GM23338 (cell line): Measurements from ENCODE around the gene TIMM23. TPM values are rescaled to one million over a fixed set of nuclear protein-coding genes. Genes with fewer than 3 reads are reported as not detected.
A peak's percentile ranks its signal among the peaks of the same experiment; 100 is the strongest.

Experiments
- ATAC-seq: fragments of 200-7000 bp; cut with Tn5 transposase; 3 replicates; pipeline ENCODE4 v1.9.1; 2020
- DNase-seq: peaks from one replicate; pipeline ENCODE4 v3.0.0-alpha.2; 2015; ENCODE audit warnings: low spot score
- H2AFZ ChIP-seq: fragments of 200-600 bp; sonication (generic); 2 replicates; pipeline ENCODE4 v1.8.0; 2016; ENCODE audit warnings: antibody characterized with exemption, mild to moderate bottlenecking, moderate library complexity
- H3F3A ChIP-seq: fragments of 200-600 bp; sonication (generic); replicated peaks from 2 replicates; pipeline ENCODE4 v1.8.0; 2017; ENCODE audit warnings: antibody characterized with exemption, mixed run types, low read depth
- H3K27ac ChIP-seq: fragments of 200-600 bp; sonication (generic); 2 replicates; pipeline ENCODE4 v1.6.1; 2016; ENCODE audit warnings: low read depth
- H3K27me3 ChIP-seq: fragments of 200-600 bp; sonication (generic); 2 replicates; pipeline ENCODE4 v1.8.0; 2016; ENCODE audit warnings: mild to moderate bottlenecking, mixed run types, moderate library complexity; ENCODE audit not compliant: insufficient read depth
- H3K36me3 ChIP-seq: fragments of 200-600 bp; sonication (generic); 2 replicates; pipeline ENCODE4 v1.8.0; 2016; ENCODE audit warnings: mild to moderate bottlenecking; ENCODE audit not compliant: insufficient read depth
- H3K4me1 ChIP-seq: fragments of 200-600 bp; sonication (generic); 2 replicates; pipeline ENCODE4 v1.8.0; 2016; ENCODE audit warnings: mild to moderate bottlenecking, moderate library complexity; ENCODE audit not compliant: insufficient read depth
- H3K4me2 ChIP-seq: fragments of 200-600 bp; sonication (generic); 2 replicates; pipeline ENCODE4 v1.7.1; 2017; ENCODE audit warnings: mixed run types
- H3K4me3 ChIP-seq: fragments of 200-600 bp; sonication (generic); 2 replicates; pipeline ENCODE4 v1.6.1; 2016; ENCODE audit warnings: mixed run types
- H3K79me2 ChIP-seq: fragments of 200-600 bp; sonication (generic); replicated peaks from 2 replicates; pipeline ENCODE4 v1.8.0; 2017; ENCODE audit warnings: mild to moderate bottlenecking; ENCODE audit not compliant: insufficient read depth
- H3K9me2 ChIP-seq: fragments of 200-600 bp; sonication (generic); 2 replicates; pipeline ENCODE4 v1.8.0; 2017; ENCODE audit not compliant: insufficient read depth
- H4K20me1 ChIP-seq: fragments of 200-600 bp; sonication (generic); replicated peaks from 2 replicates; pipeline ENCODE4 v1.8.0; 2017; ENCODE audit warnings: mild to moderate bottlenecking; ENCODE audit not compliant: insufficient read depth
- H3K27ac Mint-ChIP-seq: 2 replicates; pipeline ENCODE4 v1.8.0; 2020; ENCODE audit warnings: inconsistent platforms, mild to moderate bottlenecking, moderate library complexity, mixed read lengths
- H3K27me3 Mint-ChIP-seq: 3 replicates; pipeline ENCODE4 v1.8.0; 2022; ENCODE audit warnings: low read depth, mild to moderate bottlenecking, moderate library complexity, mixed read lengths, inconsistent platforms; ENCODE audit not compliant: insufficient read depth, poor library complexity
- H3K36me3 Mint-ChIP-seq: 3 replicates; pipeline ENCODE4 v1.8.0; 2021; ENCODE audit warnings: low read depth, mild to moderate bottlenecking, inconsistent platforms, moderate library complexity, mixed read lengths
- H3K4me1 Mint-ChIP-seq: 3 replicates; pipeline ENCODE4 v1.8.0; 2020; ENCODE audit warnings: mild to moderate bottlenecking, inconsistent platforms, mixed read lengths
- H3K4me3 Mint-ChIP-seq: 3 replicates; pipeline ENCODE4 v1.8.0; 2021; ENCODE audit warnings: moderate library complexity, mild to moderate bottlenecking, inconsistent platforms, mixed read lengths
- H3K9me3 Mint-ChIP-seq: 3 replicates; pipeline ENCODE4 v1.8.0; 2020; ENCODE audit warnings: moderate library complexity, mild to moderate bottlenecking, inconsistent platforms, mixed read lengths
- CTCF ChIP-seq, 2 experiments: fragments of 200-600 bp in 1 of 2; sonication (generic) in 1 of 2; conservative IDR thresholded peaks; 2 replicates each; pipeline versions ENCODE4 v1.5.1 to v1.6.1; 2016 to 2017; ENCODE audit warnings: antibody characterized with exemption in 2 of 2, low read depth in 2 of 2, mild to moderate bottlenecking in 2 of 2, moderate library complexity in 1 of 2
- ETS1 ChIP-seq: IDR thresholded peaks from 2 replicates; pipeline ENCODE4 v1.6.1; 2016; ENCODE audit warnings: antibody characterized with exemption
- EZH2 ChIP-seq: fragments of 200-600 bp; sonication (generic); IDR thresholded peaks from one replicate; pipeline ENCODE4 v1.8.0; 2017; ENCODE audit warnings: antibody characterized with exemption, mild to moderate bottlenecking, low read depth; ENCODE audit not compliant: unreplicated experiment
- EZH2phosphoT487 ChIP-seq: fragments of 200-600 bp; sonication (generic); IDR thresholded peaks from one replicate; pipeline ENCODE4 v1.8.1; 2018; ENCODE audit warnings: antibody characterized with exemption; ENCODE audit not compliant: unreplicated experiment
- JUNB ChIP-seq: IDR thresholded peaks from one replicate; pipeline ENCODE4 v1.6.1; 2016; ENCODE audit warnings: antibody characterized with exemption; ENCODE audit not compliant: unreplicated experiment
- NANOG ChIP-seq: IDR thresholded peaks from 2 replicates; pipeline ENCODE4 v1.6.1; 2016; ENCODE audit warnings: antibody characterized with exemption, borderline replicate concordance
- POLR2AphosphoS5 ChIP-seq: IDR thresholded peaks from 2 replicates; pipeline ENCODE4 v1.6.1; 2016; ENCODE audit warnings: antibody characterized with exemption, low read depth
- REST ChIP-seq: IDR thresholded peaks from one replicate; pipeline ENCODE4 v1.6.1; 2018; ENCODE audit warnings: antibody characterized with exemption; ENCODE audit not compliant: unreplicated experiment
- STAT1 ChIP-seq: IDR thresholded peaks from one replicate; pipeline ENCODE4 v1.6.1; 2016; ENCODE audit warnings: antibody characterized with exemption; ENCODE audit not compliant: unreplicated experiment
- ZNF114 ChIP-seq: fragments of 250-450 bp; sonication (Bioruptor Pico); IDR thresholded peaks from 2 replicates; pipeline ENCODE4 v1.5.0; 2020; ENCODE audit warnings: mild to moderate bottlenecking, moderate library complexity
- ZNF331 ChIP-seq: fragments of 250-450 bp; sonication (Bioruptor Pico); IDR thresholded peaks from 2 replicates; pipeline ENCODE4 v1.5.0; 2020; ENCODE audit warnings: low read depth, mild to moderate bottlenecking, moderate library complexity
- polyA plus RNA-seq: library from polyadenylated mRNA; unstranded; fragments of >200 nt; fragmentation: Nextera tagmentation; extraction: Ambion mirVana; gene quantifications from 2 replicates; pipeline ENCODE4 v1.2.1, GENCODE V29; 2016
- total RNA-seq: library from RNA; depleted of rRNA; stranded (reverse); fragments of >200 nt; shearing (Covaris generic); gene quantifications from 2 replicates; pipeline ENCODE4 v1.2.3, GENCODE V29; 2014

TIMM23 gene
- total and polyA plus RNA-seq, 2 experiments from 2014 or later, result 120 to 218 TPM

- TF ChIP-seq JUNB (no peak), EZH2phosphoT487 (no peak), ETS1 (no peak), POLR2AphosphoS5 (no peak)
Observed at GRCh38 chr10:46002916-46003693, 30.8 kb downstream of the TIMM23 start (continued).

- no peak overlapping the region for H3K27ac Mint-ChIP-seq
- peaks cover 77% of the 10 kb centered on the region for H3K36me3 Mint-ChIP-seq
- DNase-seq (no peak), ATAC-seq (no peak)
- no peak overlapping the region for H3K4me2 ChIP-seq
- no peaks in the 10 kb centered on the region for H3K27me3 ChIP-seq
- no peak overlapping the region for H3K4me3 ChIP-seq
- 0 out of 2 replicates have a peak, but pooled peaks cover under 1% of the 10 kb centered on the region for H3K79me2 ChIP-seq
- no peak overlapping the region for H2AFZ ChIP-seq
- peak overlapping the region; percentile 47; the same call in 1 of the 2 replicates for H3K27ac ChIP-seq
- H4K20me1 ChIP-seq, result peaks cover 11% of the 10 kb centered on the region
- H3K4me3 Mint-ChIP-seq, result no peak overlapping the region
- H3K4me1 ChIP-seq, result 0 out of 2 replicates have a peak, but pooled peaks cover 2% of the 10 kb centered on the region
- no peaks in the 10 kb centered on the region for H3F3A ChIP-seq
- H3K4me1 Mint-ChIP-seq, result peaks cover 6% of the 10 kb centered on the region
- peaks cover 42% of the 10 kb centered on the region for H3K36me3 ChIP-seq
- H3K9me3 Mint-ChIP-seq, result no peaks in the 10 kb centered on the region
- peaks cover 3% of the 10 kb centered on the region for H3K27me3 Mint-ChIP-seq
- no peak for TF ChIP-seq STAT1
- TF ChIP-seq REST, result no peak
- TF ChIP-seq EZH2phosphoT487, result no peak
- no peak for TF ChIP-seq EZH2
- no peak for TF ChIP-seq POLR2AphosphoS5
- TF ChIP-seq NANOG, result no peak
- no peaks in the 10 kb centered on the region for H3K9me2 ChIP-seq
Observed at GRCh38 chr10:46004963-46005362, 32.7 kb downstream of the TIMM23 start.

- Histone ChIP-seq H3K9me2 (no peaks in the 10 kb centered on the region), H3K27me3 (no peaks in the 10 kb centered on the region), H3K27ac (peak overlapping the region; percentile 47; the same call in 1 of the 2 replicates), H3K36me3 (peaks cover 39% of the 10 kb centered on the region), H3K4me2 (no peak overlapping the region), H3K79me2 (no peaks in the 10 kb centered on the region), H4K20me1 (peaks cover 11% of the 10 kb centered on the region), H3K4me3 (no peak overlapping the region), H3K4me1 (no peaks in the 10 kb centered on the region), H2AFZ (no peak overlapping the region), H3F3A (no peaks in the 10 kb centered on the region)
- Mint-ChIP-seq H3K4me1 (peaks cover 2% of the 10 kb centered on the region; the same call in 2 of the 3 replicates), H3K27ac (no peak overlapping the region), H3K27me3 (peaks cover 3% of the 10 kb centered on the region), H3K4me3 (no peak overlapping the region), H3K36me3 (peaks cover 76% of the 10 kb centered on the region), H3K9me3 (no peaks in the 10 kb centered on the region)
- ATAC-seq (no peak), DNase-seq (no peak)
- no peak for TF ChIP-seq CTCF (conservative IDR thresholded peaks at IDR 0.05; ENCODE audit: low read depth in 2 of 2)
- no peak for TF ChIP-seq STAT1
- TF ChIP-seq ZNF331 (CRISPR knock-in tag), result no peak
- no peak for TF ChIP-seq ZNF114 (CRISPR knock-in tag)
Observed at GRCh38 chr10:46005383-46005782, 33.1 kb downstream of the TIMM23 start.
